ENCODE measurements around the gene ACOT7.

DNA sequence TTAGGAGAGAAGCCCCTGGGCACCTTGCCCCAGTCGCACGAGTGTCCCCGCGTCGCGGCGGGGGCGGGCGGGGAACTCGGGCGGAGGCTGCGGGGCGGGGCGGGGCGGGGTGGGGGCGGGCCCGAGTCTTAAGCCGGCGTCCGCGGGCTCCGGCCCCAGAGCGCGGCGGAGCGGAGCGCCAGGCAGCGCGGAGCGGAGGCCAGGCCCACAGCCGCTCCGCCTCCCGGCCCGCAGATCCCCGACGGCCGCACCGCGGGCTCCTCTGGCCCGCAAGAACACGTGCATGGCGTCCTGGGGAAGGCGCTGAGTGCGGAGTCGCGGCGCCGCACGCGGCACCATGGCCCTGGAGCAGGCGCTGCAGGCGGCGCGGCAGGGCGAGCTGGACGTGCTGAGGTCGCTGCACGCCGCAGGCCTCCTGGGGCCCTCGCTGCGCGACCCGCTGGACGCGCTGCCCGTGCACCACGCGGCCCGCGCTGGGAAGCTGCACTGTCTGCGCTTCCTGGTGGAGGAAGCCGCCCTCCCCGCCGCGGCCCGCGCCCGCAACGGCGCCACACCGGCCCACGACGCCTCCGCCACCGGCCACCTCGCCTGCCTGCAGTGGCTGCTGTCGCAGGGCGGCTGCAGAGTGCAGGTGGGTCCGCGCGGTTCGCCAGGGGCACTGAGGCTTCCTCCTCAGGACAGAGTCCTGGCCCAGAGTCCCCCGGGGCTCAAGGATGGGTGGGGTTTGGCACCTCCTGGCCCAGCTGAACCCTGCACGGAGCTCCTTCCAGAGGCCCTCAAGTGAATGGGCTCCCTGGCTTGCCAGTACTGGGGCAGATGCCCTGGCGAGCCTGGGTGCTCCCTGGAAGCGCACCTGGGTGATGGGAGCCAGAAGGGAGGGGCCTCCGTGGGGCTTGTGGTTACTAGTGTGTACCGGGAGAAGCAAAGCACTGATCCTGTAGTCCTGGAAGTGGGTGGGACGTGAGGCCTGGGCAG lies 31.3 kb upstream of the ACOT7 start, which contains the start of gene ESPN:
- TF ChIP-seq, protein P1, sequence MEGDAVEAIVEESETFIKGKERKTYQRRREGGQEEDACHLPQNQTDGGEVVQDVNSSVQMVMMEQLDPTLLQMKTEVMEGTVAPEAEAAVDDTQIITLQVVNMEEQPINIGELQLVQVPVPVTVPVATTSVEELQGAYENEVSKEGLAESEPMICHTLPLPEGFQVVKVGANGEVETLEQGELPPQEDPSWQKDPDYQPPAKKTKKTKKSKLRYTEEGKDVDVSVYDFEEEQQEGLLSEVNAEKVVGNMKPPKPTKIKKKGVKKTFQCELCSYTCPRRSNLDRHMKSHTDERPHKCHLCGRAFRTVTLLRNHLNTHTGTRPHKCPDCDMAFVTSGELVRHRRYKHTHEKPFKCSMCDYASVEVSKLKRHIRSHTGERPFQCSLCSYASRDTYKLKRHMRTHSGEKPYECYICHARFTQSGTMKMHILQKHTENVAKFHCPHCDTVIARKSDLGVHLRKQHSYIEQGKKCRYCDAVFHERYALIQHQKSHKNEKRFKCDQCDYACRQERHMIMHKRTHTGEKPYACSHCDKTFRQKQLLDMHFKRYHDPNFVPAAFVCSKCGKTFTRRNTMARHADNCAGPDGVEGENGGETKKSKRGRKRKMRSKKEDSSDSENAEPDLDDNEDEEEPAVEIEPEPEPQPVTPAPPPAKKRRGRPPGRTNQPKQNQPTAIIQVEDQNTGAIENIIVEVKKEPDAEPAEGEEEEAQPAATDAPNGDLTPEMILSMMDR (IDR thresholded peaks at IDR 0.05), result no peak
- TF ChIP-seq EP300 (IDR thresholded peaks at IDR 0.05; ENCODE audit: low read depth) (no peak), POLR2A (IDR thresholded peaks at IDR 0.05) (no peak), POLR2AphosphoS5 (IDR thresholded peaks at IDR 0.05) (no peak)

All from transverse colon (tissue), 4 donors.